Measurements from ENCODE around the gene ZDHHC14.
A peak's percentile ranks its signal among the peaks of the same experiment; 100 is the strongest.
"Not testable (repeated sequence)": the region's sequence is repeated elsewhere in the genome, so short reads cannot be mapped to it uniquely, and the experiment has no call there.

Gene ZDHHC14

GRCh38 chr6:157575436-157576145 is 194.6 kb downstream of the ZDHHC14 start:
- DNase-seq, result no peak

DNA sequence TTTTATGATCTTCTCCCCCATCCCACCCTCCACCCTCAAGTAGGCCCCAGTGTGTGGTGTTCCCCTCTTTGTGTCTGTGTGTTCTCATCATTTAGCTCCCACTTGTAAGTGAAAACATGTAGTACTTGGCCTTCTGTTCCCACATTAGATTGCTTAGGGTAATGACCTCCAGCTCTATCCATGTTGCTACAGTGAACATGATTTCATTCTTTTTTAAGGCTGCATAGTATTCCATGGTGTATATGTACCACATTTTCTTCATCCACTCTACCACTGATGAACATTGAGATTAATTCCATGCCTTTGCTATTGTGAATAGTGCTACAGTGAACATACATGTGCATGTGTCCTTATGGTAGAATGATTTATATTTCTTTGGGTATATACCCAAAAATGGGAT is 196.0 kb downstream of the ZDHHC14 start:
- DNase-seq, result not testable (repeated sequence)

DNA sequence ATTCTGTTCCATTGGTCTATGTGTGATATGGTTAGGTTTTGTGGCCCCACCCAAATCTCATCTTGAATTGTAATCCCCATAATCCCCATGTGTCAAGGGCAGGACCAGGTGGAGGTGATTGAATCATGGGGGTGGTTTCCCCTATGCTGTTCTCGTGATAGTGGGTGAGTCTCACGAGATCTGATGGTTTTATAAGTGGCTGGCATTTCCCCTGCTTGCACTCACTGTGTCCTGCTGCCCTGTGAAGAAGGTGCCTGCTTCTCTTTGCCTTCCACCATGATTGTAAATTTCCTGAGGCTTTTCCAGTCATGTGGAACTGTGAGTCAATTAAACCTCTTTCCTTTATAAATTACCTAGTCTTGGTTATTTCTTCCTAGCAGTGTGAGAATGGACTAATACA is 197.5 kb downstream of the ZDHHC14 start:
- DNase-seq, result not testable (repeated sequence)

DNA sequence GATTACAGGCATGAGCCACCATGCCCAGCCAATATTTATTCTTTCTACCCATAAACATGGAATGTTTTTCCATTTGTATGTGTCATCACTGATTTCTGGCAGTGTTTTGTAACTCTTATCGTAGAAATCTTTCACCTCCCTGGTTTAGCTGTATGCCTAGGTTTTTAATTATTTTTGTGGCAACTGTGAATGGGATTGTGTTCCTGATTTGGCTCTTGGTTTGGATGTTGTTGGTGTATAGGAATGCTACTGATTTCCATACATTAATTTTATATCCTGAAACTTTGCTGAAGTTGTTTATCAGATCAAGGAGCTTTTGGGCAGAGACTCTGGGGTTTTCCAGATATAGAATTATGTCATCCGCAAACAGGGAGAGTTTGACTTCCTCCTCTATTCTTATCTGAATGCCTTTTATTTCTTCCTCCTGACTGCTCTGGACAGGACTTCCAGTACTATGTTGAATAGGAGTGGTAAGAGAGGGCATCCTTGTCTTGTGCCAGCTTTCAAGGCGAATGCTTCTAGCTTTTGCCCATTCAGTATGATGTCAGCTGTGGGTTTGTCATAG is 198.6 kb downstream of the ZDHHC14 start:
- no peak for DNase-seq

GRCh38 chr6:157584036-157584435 is 203.0 kb downstream of the ZDHHC14 start:
- DNase-seq, result no peak

- no peak for DNase-seq
These were observed 204.5 kb downstream of the ZDHHC14 start for GRCh38 chr6:157585274-157586087.

DNA sequence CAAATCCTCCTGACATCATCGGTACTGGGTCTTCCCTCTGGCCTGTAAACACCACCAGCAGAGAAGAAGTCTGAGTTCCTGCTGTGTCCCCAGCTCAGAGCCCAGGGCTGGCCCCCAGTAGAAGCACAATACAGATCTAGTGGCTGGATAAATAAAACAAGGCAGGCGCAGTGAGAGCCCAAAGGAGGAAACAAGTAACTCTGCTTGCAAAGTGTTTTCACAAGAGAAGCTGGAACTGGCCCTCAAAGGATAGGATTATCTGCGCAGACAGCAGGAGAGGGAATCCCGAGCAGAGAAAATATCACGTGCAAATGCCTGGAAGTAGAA is 205.1 kb downstream of the ZDHHC14 start:
- DNase-seq, result no peak

GRCh38 chr6:157586476-157587126 is 205.6 kb downstream of the ZDHHC14 start:
- no peak for DNase-seq

GRCh38 chr6:157587127-157587926 is 206.3 kb downstream of the ZDHHC14 start:
- no peak for DNase-seq

- DNase-seq, result not testable (repeated sequence)
These were observed 209.7 kb downstream of the ZDHHC14 start for GRCh38 chr6:157590654-157591053.

DNA sequence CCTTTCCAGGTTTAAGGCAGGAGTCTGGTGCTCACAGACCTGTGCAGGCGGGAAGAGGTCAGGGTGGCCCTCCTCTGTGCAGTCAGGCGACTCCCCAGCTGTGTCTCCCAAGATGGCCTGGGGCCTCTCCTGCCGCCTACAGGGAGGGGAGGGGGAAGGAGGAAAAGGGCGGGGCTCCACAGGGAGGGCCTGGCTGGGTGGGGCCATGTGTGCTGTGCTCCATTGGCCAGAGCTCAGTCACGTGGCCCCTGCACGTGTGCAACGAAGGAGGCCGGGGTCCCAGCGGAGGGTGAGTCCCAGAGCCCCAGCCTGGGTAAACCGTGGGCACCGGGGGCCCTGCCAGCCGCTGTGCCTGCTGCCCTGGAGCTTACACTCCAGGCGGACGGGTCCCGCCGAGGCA is 211.6 kb downstream of the ZDHHC14 start:
- DNase-seq, result no peak

GRCh38 chr6:157592980-157593379 is 212.0 kb downstream of the ZDHHC14 start:
- DNase-seq, result no peak

DNA sequence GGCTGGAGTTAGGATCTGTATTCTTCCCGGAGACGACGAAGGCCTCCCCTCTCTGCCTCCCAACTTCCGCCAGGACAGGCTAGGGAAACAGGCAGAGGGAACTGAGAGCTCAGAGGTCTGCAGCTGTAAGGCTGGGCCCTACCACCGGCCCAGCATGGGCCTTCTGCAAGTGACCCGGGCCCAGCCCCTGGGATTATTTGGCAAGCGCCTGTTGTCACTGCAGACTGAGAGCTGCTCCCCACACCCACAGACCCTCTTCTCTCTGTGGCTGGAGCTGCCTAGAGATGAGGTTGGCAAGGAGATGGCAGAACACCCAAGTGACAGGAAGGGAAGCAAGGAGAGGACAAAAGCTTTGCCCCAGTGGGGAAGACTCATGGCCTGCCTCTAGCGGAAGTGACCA is 212.6 kb downstream of the ZDHHC14 start:
- no peak for DNase-seq

- DNase-seq, result no peak
These were observed 213.3 kb downstream of the ZDHHC14 start for GRCh38 chr6:157594292-157594691.

DNA sequence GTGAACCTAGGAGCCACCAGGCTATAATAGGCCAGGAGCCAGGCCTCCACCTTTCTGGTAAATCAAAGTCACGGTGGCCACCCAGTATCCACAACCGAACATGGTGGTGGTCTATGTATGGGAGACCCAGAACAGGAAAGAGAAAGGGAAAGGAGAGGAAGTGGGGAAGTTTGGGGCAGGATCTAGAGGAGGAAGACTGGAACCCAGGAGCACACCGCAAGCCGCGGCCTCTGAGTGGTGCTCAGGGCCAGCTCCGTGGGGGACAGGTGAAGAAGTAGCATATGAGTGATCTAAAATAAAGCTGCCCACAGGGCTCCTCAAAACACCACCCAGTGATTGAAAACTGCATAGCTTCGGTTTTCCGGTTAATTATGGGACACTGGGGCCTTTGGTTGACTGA is 214.8 kb downstream of the ZDHHC14 start:
- DNase-seq, result no peak

- DNase-seq, result no peak
These were observed 215.5 kb downstream of the ZDHHC14 start for GRCh38 chr6:157596461-157596860.

DNA sequence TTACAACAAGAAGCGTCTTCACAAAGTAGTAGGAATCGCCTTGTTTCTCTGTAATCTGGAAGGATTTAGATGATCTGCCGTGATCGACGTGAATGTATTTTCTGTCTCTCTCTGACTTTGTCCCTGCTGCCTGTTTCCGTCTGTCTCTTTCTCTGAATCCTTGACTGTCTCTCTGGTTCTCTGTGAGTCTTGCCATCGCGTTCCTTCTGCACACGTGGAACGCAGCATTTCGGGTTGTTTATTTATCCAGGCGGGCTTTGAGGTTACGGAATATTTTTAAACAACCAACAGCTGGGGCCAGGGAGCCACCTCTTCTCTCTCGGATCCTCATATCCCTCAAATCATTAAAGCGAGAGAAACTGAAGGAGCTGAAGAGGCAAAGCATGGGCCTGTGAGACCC is 215.9 kb downstream of the ZDHHC14 start:
- DNase-seq, result no peak

DNA sequence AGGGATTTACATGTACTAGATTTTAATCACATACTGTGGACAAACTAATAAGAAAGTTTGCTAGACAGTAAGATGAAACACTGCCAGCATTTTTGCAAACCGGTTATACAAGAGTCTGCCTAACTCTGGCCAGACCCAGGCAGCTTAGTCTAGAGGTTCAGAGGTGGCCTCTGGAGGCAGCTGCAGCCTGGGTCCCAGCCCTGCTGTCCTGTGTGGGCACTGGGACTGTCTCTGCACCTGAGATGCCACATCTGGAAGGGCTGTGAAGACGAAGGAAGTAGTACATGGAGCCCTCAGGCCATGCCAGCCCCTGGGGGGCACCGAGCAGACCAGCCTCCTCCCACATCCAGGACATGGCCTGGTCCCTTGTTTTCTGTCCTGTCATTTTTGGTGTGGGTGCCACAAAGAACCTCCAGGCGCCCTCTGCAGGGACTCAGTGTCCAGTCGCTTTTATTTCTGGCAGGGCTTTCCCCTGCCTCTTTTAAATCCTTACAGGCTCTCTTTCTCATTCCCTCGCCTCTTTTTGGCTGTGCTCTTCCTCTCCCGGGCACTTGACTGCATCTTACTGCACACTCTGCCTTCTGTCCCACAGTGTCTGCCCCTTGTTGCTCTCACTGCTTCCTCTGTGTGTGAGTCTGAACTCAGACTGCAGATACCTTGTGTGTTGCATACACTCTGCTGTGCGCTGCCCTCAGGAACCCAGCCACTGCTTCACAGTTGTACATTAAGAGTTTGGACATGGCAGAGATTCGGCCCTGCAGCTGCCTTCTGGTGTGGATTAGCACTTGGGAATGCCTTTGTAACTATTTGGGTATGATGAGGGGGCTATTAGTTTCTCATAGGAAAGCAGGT is 216.7 kb downstream of the ZDHHC14 start:
- peak in 1 of 4 experiments; percentile 14 for DNase-seq

DNA sequence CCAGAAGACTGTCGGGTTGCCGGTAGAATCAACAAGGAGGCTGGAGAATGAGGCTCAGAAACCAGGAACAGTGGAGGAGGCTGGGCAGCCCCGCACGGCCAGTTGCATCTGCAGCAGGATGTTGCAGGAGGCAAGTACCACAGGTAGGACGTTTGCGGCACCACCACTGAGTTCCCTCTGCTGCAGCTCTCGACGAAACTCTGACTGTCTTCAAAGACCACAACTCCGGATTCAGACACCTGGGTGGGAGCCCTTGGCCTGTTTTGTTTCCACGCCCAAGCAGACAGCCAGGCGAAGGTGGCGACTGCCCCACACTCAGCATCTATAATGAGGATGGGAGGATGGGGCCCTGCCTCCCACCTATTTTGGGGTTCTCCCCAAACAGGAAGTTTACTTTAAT is 218.2 kb downstream of the ZDHHC14 start:
- no peak for DNase-seq

DNA sequence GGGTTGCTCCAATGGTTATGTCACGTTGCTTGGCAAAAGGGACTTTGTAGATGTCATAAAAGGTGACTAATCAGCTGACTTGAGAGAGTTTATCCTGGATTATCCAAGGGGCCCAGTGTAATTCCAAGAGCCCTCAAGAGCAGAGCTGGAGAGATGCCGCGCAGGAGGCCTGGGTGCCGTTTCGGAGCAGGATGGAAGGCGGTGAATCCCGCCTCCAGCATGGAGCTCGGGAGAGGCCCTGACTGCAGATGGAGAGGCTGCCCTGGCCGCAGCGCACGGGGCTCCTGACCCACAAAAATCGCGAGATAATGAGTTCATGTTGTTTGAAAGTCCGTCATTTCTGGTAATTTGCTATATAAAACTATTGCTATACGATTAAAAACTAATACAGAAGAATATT is 219.8 kb downstream of the ZDHHC14 start:
- DNase-seq, result no peak

GRCh38 chr6:157602521-157603295 is 221.7 kb downstream of the ZDHHC14 start:
- no peak for DNase-seq
